ENCODE measurements around the gene YY1AP1. TPM values are rescaled to one million over a fixed set of nuclear protein-coding genes. Genes with fewer than 3 reads are reported as not detected.

The YY1AP1 gene
- total and polyA plus RNA-seq, 4 donors = 13.3 to 43.8 (median 26.6) TPM

GRCh38 chr1:155678027-155678426 lies 10.5 kb downstream of the YY1AP1 start:
- WGBS = 91% methylated on average over 4 of the region's 4 CpGs
- peaks cover 0 to 3% (median under 1%) of the 10 kb centered on the region in 4 donors for H3K4me1 ChIP-seq (ENCODE audit: control insufficient read depth in 4 of 4, insufficient read depth in 4 of 4, low read length in 3 of 4)
- H3K4me3 ChIP-seq (ENCODE audit: low read depth in 1 of 3, low read length in 3 of 3) = no peak overlapping the region
- peaks cover 6 to 57% (median 46%) of the 10 kb centered on the region in 4 donors for H3K36me3 ChIP-seq (ENCODE audit: control insufficient read depth in 4 of 4, insufficient read depth in 3 of 4, low read depth in 1 of 4, low read length in 3 of 4)
- no peak overlapping the region for H3K9ac ChIP-seq (ENCODE audit: low read depth in 1 of 2, low read length in 2 of 2)
- TF ChIP-seq FOXA2 (IDR thresholded peaks at IDR 0.05) (no peak), JUND (IDR thresholded peaks at IDR 0.05) (no peak), FOXA1 (IDR thresholded peaks at IDR 0.05) (no peak), RXRA (IDR thresholded peaks at IDR 0.05) (no peak), ATF3 (IDR thresholded peaks at IDR 0.05) (no peak), NR2F2 (IDR thresholded peaks at IDR 0.05) (no peak)
- H3K27ac ChIP-seq (ENCODE audit: low read depth in 1 of 2, low read length in 2 of 2) = no peak overlapping the region
- no peaks in the 10 kb centered on the region for H3K27me3 ChIP-seq (ENCODE audit: control insufficient read depth in 4 of 4, insufficient read depth in 4 of 4, low read length in 3 of 4)
- no peaks in the 10 kb centered on the region for H3K9me3 ChIP-seq (ENCODE audit: control insufficient read depth in 4 of 4, low read length in 3 of 4)
- no peak for DNase-seq (ENCODE audit: low spot score)

GRCh38 chr1:155673003-155673402 lies 15.6 kb downstream of the YY1AP1 start:
- no peak for DNase-seq (ENCODE audit: low spot score)
- Histone ChIP-seq H3K9ac (ENCODE audit: low read depth in 1 of 2, low read length in 2 of 2) (no peak overlapping the region), H3K4me3 (ENCODE audit: low read depth in 1 of 3, low read length in 3 of 3) (no peak overlapping the region), H3K27me3 (ENCODE audit: control insufficient read depth in 4 of 4, insufficient read depth in 4 of 4, low read length in 3 of 4) (no peaks in the 10 kb centered on the region), H3K4me1 (ENCODE audit: control insufficient read depth in 4 of 4, insufficient read depth in 4 of 4, low read length in 3 of 4) (peaks cover 0 to 11% (median 2%) of the 10 kb centered on the region in 4 donors), H3K27ac (ENCODE audit: low read depth in 1 of 2, low read length in 2 of 2) (no peak overlapping the region), H3K36me3 (ENCODE audit: control insufficient read depth in 4 of 4, insufficient read depth in 3 of 4, low read depth in 1 of 4, low read length in 3 of 4) (peaks cover 11 to 74% (median 56%) of the 10 kb centered on the region in 4 donors), H3K9me3 (ENCODE audit: control insufficient read depth in 4 of 4, low read length in 3 of 4) (no peaks in the 10 kb centered on the region)
- WGBS = 96% methylated on average over 6 of the region's 6 CpGs
- no peak for TF ChIP-seq JUND (IDR thresholded peaks at IDR 0.05)
- TF ChIP-seq FOXA1 (IDR thresholded peaks at IDR 0.05) = no peak
- no peak for TF ChIP-seq RAD21 (IDR thresholded peaks at IDR 0.05)
- TF ChIP-seq SP1 (IDR thresholded peaks at IDR 0.05) = no peak
- no peak for TF ChIP-seq GABPA (IDR thresholded peaks at IDR 0.05 in 1 of 2, conservative IDR thresholded peaks at IDR 0.05 in 1 of 2)
- no peak for TF ChIP-seq NR2F2 (IDR thresholded peaks at IDR 0.05)
- no peak for TF ChIP-seq TAF1 (conservative IDR thresholded peaks at IDR 0.05)
- TF ChIP-seq ATF3 (IDR thresholded peaks at IDR 0.05) = no peak
- TF ChIP-seq HNF4A (conservative IDR thresholded peaks at IDR 0.05) = no peak
- no peak for TF ChIP-seq EGR1 (IDR thresholded peaks at IDR 0.05; ENCODE audit: low read depth in 2 of 2)
- TF ChIP-seq MAX (IDR thresholded peaks at IDR 0.05) = no peak
- no peak for TF ChIP-seq REST (IDR thresholded peaks at IDR 0.05)
- TF ChIP-seq ZBTB33 (IDR thresholded peaks at IDR 0.05) = no peak
- no peak for TF ChIP-seq CTCF (IDR thresholded peaks at IDR 0.05; ENCODE audit: low read depth, low read length, missing input control)
- TF ChIP-seq HNF4G (IDR thresholded peaks at IDR 0.05) = no peak
- no peak for TF ChIP-seq RXRA (IDR thresholded peaks at IDR 0.05)
- no peak for TF ChIP-seq FOXA2 (IDR thresholded peaks at IDR 0.05)
- no peak for TF ChIP-seq YY1 (IDR thresholded peaks at IDR 0.05)

Measured in liver (tissue), 9 donors.